Thyroid gland (tissue), 4 donors: ENCODE data around the gene ZNHIT1.

Source experiments
- POLR2A ChIP-seq, 2 donors: fragments of 450-650 bp; IDR thresholded peaks; one replicate each; pipeline ENCODE4 v1.6.1; 2017; ENCODE audit warnings: antibody characterized with exemption in 2 of 2, mild to moderate bottlenecking in 2 of 2, moderate library complexity in 1 of 2
- TF ChIP-seq, protein P1 (sequence below), 6 experiments: fragments of 200-600 bp in 3 of 6; fragments of 450-650 bp in 3 of 6; sonication (generic) in 3 of 6; IDR thresholded peaks; one replicate each; pipeline ENCODE4 v1.5.1; 2016 to 2019; ENCODE audit warnings: antibody characterized with exemption in 6 of 6, mild to moderate bottlenecking in 2 of 6, inconsistent platforms in 1 of 6, moderate library complexity in 1 of 6

GRCh38 chr7:101239191-101239950, 21.4 kb downstream of the ZNHIT1 start:
- TF ChIP-seq, protein P1, sequence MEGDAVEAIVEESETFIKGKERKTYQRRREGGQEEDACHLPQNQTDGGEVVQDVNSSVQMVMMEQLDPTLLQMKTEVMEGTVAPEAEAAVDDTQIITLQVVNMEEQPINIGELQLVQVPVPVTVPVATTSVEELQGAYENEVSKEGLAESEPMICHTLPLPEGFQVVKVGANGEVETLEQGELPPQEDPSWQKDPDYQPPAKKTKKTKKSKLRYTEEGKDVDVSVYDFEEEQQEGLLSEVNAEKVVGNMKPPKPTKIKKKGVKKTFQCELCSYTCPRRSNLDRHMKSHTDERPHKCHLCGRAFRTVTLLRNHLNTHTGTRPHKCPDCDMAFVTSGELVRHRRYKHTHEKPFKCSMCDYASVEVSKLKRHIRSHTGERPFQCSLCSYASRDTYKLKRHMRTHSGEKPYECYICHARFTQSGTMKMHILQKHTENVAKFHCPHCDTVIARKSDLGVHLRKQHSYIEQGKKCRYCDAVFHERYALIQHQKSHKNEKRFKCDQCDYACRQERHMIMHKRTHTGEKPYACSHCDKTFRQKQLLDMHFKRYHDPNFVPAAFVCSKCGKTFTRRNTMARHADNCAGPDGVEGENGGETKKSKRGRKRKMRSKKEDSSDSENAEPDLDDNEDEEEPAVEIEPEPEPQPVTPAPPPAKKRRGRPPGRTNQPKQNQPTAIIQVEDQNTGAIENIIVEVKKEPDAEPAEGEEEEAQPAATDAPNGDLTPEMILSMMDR (IDR thresholded peaks at IDR 0.05) = no peak
- TF ChIP-seq POLR2A (IDR thresholded peaks at IDR 0.05) = no peak
